ENCODE data around the gene DENND1A. TPM values are rescaled to one million over a fixed set of nuclear protein-coding genes. Genes with fewer than 3 reads are reported as not detected.

DENND1A gene
- total RNA-seq, 1 experiment from 2014 or later = 13.0 TPM

- Mint-ChIP-seq H3K36me3 (ENCODE audit: insufficient read depth, unreplicated experiment) (no peaks in the 10 kb centered on the region), H3K9me3 (ENCODE audit: low read depth, unreplicated experiment) (no peaks in the 10 kb centered on the region), H3K4me1 (ENCODE audit: low read depth, unreplicated experiment) (no peaks in the 10 kb centered on the region), H3K4me3 (ENCODE audit: low read depth, unreplicated experiment) (no peak overlapping the region), H3K27ac (ENCODE audit: unreplicated experiment) (no peak overlapping the region), H3K27me3 (ENCODE audit: unreplicated experiment) (no peaks in the 10 kb centered on the region)
- CTCF ChIA-PET = interaction anchor here (0.6 kb wide), 1 partner anchor 22 kb away, joined by 4 read pairs; no protein-coding TSS in a partner anchor
- no peak for DNase-seq
- BruUV-seq (replicated peaks) = no TSS peak
- intact Hi-C loops (cut with micrococcal nuclease; ENCODE audit: unreplicated experiment) = loop anchor here (5.0 to 10.0 kb wide), 2 partner anchors 321 to 503 kb away; no protein-coding TSS in a partner anchor
- TF ChIP-seq CTCF (IDR thresholded peaks at IDR 0.05; ENCODE audit: unreplicated experiment) = no peak
These were observed 388.5 kb downstream of the DENND1A start for GRCh38 chr9:123541411-123541810.

- BruUV-seq (replicated peaks) = no TSS peak
- intact Hi-C loops (cut with micrococcal nuclease; ENCODE audit: unreplicated experiment) = loop anchor here (5.0 to 10.0 kb wide), 2 partner anchors 322 to 504 kb away; no protein-coding TSS in a partner anchor
- CTCF ChIA-PET = no interaction called here
These were observed 389.5 kb downstream of the DENND1A start for GRCh38 chr9:123540457-123540856.

GRCh38 chr9:123537809-123538208 lies 392.1 kb downstream of the DENND1A start:
- no peaks in the 10 kb centered on the region for H3K4me1 Mint-ChIP-seq (ENCODE audit: low read depth, unreplicated experiment)

More at GRCh38 chr9:123540457-123540856, 389.5 kb downstream of the DENND1A start:
- no peak overlapping the region for H3K27ac Mint-ChIP-seq (ENCODE audit: unreplicated experiment)
- no peaks in the 10 kb centered on the region for H3K27me3 Mint-ChIP-seq (ENCODE audit: unreplicated experiment)
- no peaks in the 10 kb centered on the region for H3K36me3 Mint-ChIP-seq (ENCODE audit: insufficient read depth, unreplicated experiment)
- H3K9me3 Mint-ChIP-seq (ENCODE audit: low read depth, unreplicated experiment) = no peaks in the 10 kb centered on the region
- H3K4me3 Mint-ChIP-seq (ENCODE audit: low read depth, unreplicated experiment) = no peak overlapping the region
- no peak for DNase-seq
- no peak for TF ChIP-seq CTCF (IDR thresholded peaks at IDR 0.05; ENCODE audit: unreplicated experiment)
- H3K4me1 Mint-ChIP-seq (ENCODE audit: low read depth, unreplicated experiment) = no peaks in the 10 kb centered on the region

GRCh38 chr9:123536455-123536868 lies 393.5 kb downstream of the DENND1A start:
- DNase-seq = no peak
- H3K4me3 Mint-ChIP-seq (ENCODE audit: low read depth, unreplicated experiment) = no peak overlapping the region
- CTCF ChIA-PET = no interaction called here
- H3K27ac Mint-ChIP-seq (ENCODE audit: unreplicated experiment) = no peak overlapping the region
- no peaks in the 10 kb centered on the region for H3K9me3 Mint-ChIP-seq (ENCODE audit: low read depth, unreplicated experiment)
- no peak for TF ChIP-seq CTCF (IDR thresholded peaks at IDR 0.05; ENCODE audit: unreplicated experiment)
- intact Hi-C loops (cut with micrococcal nuclease; ENCODE audit: unreplicated experiment) = no loop called here
- no TSS peak for BruUV-seq (replicated peaks)
- H3K4me1 Mint-ChIP-seq (ENCODE audit: low read depth, unreplicated experiment) = no peaks in the 10 kb centered on the region
- H3K27me3 Mint-ChIP-seq (ENCODE audit: unreplicated experiment) = no peaks in the 10 kb centered on the region
- H3K36me3 Mint-ChIP-seq (ENCODE audit: insufficient read depth, unreplicated experiment) = no peaks in the 10 kb centered on the region

More at GRCh38 chr9:123537809-123538208, 392.1 kb downstream of the DENND1A start:
- Mint-ChIP-seq H3K4me3 (ENCODE audit: low read depth, unreplicated experiment) (no peak overlapping the region), H3K36me3 (ENCODE audit: insufficient read depth, unreplicated experiment) (no peaks in the 10 kb centered on the region), H3K27me3 (ENCODE audit: unreplicated experiment) (no peaks in the 10 kb centered on the region), H3K27ac (ENCODE audit: unreplicated experiment) (no peak overlapping the region), H3K9me3 (ENCODE audit: low read depth, unreplicated experiment) (no peaks in the 10 kb centered on the region)
- no TSS peak for BruUV-seq (replicated peaks)
- TF ChIP-seq CTCF (IDR thresholded peaks at IDR 0.05; ENCODE audit: unreplicated experiment) = no peak
- no peak for DNase-seq
- CTCF ChIA-PET = no interaction called here
- intact Hi-C loops (cut with micrococcal nuclease; ENCODE audit: unreplicated experiment) = no loop called here

Measured in Calu3 (cell line).